H1 (cell line): ENCODE measurements around the gene FXYD7.

Source experiments
- EP300 ChIP-seq, 2 experiments: IDR thresholded peaks; 1 replicate in 1 of 2; 2 replicates in 1 of 2; pipeline ENCODE4 v1.6.1; 2011 to 2012; ENCODE audit warnings: low read depth in 2 of 2, low read length in 2 of 2, mild to moderate bottlenecking in 2 of 2, borderline replicate concordance in 1 of 2, inconsistent platforms in 1 of 2, moderate library complexity in 1 of 2
- NRF1 ChIP-seq: IDR thresholded peaks from 2 replicates; pipeline ENCODE4 v1.6.1; 2011; ENCODE audit warnings: mild to moderate bottlenecking, low read depth, low read length, improper control_type of control experiment

DNA sequence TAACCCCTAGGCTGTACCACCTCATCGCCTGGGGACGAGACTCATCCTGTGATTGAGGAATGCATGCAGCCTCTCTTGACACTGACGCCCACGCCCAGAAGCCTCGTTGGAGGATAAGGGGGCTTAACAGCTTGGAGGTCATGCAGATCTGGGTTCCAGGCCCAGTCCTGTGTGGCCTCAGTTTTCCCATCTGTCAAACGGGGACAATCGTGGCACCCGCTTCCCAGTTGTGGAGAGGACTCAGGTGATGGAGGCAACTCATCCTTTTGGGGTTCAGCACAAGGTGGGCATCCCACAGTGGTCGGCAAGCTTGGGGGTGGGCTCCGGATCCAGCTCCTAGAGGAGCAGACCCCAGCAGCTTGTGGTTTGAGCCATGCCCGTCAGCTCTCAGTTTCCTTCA lies 6.8 kb upstream of the FXYD7 start:
- TF ChIP-seq NRF1 (no peak), EP300 (IDR thresholded peaks at IDR 0.05; ENCODE audit: borderline replicate concordance in 1 of 2, low read depth in 2 of 2, low read length in 2 of 2) (no peak)
